ENCODE results near the gene CACNG4. TPM values are rescaled to one million over a fixed set of nuclear protein-coding genes. Genes with fewer than 3 reads are reported as not detected.
A peak's percentile ranks its signal among the peaks of the same experiment; 100 is the strongest.

Gene CACNG4
- total and polyA plus RNA-seq, 2 experiments from 2014 or later = 1.6 to 4.1 TPM

GRCh38 chr17:66952681-66953629 is 11.6 kb upstream of the CACNG4 start:
- Mint-ChIP-seq H3K4me3 (no peak overlapping the region; the same call in 2 of the 3 replicates), H3K36me3 (ENCODE audit: low read depth) (peaks cover 8% of the 10 kb centered on the region; the same call in 2 of the 3 replicates), H3K27ac (0 out of 2 replicates have a peak overlapping the region, but pooled peaks have one; percentile 77), H3K4me1 (peaks cover 29% of the 10 kb centered on the region), H3K9me3 (peaks cover 20% of the 10 kb centered on the region), H3K27me3 (ENCODE audit: insufficient read depth, low read depth, poor library complexity) (peaks cover 4% of the 10 kb centered on the region)
- no peak for DNase-seq (ENCODE audit: low spot score)
- Histone ChIP-seq H3K79me2 (replicated peaks; ENCODE audit: insufficient read depth) (no peaks in the 10 kb centered on the region), H2AFZ (peak overlapping the region; percentile 1; the same call in 1 of the 2 replicates), H3K27me3 (ENCODE audit: insufficient read depth) (no peaks in the 10 kb centered on the region), H3K36me3 (ENCODE audit: insufficient read depth) (no peaks in the 10 kb centered on the region), H3F3A (replicated peaks; ENCODE audit: low read depth) (no peaks in the 10 kb centered on the region), H3K9me2 (ENCODE audit: insufficient read depth) (0 out of 2 replicates have a peak, but pooled peaks cover 10% of the 10 kb centered on the region), H4K20me1 (replicated peaks; ENCODE audit: insufficient read depth) (no peaks in the 10 kb centered on the region), H3K4me1 (ENCODE audit: insufficient read depth) (peaks cover 18% of the 10 kb centered on the region), H3K27ac (ENCODE audit: low read depth) (no peak overlapping the region), H3K4me3 (no peak overlapping the region), H3K4me2 (no peak overlapping the region)
- peak; percentile 52 for ATAC-seq
- TF ChIP-seq EZH2phosphoT487 (IDR thresholded peaks at IDR 0.05; ENCODE audit: unreplicated experiment) (no peak), STAT1 (IDR thresholded peaks at IDR 0.05; ENCODE audit: unreplicated experiment) (no peak), NANOG (IDR thresholded peaks at IDR 0.05; ENCODE audit: borderline replicate concordance) (no peak), CTCF (conservative IDR thresholded peaks at IDR 0.05; ENCODE audit: low read depth in 2 of 2) (0 out of 4 replicates have a peak, but pooled peaks of 1 of the 2 experiments have one; percentile 12), EZH2 (IDR thresholded peaks at IDR 0.05; ENCODE audit: low read depth, unreplicated experiment) (no peak), REST (IDR thresholded peaks at IDR 0.05; ENCODE audit: unreplicated experiment) (no peak)
- TF ChIP-seq, protein P1, sequence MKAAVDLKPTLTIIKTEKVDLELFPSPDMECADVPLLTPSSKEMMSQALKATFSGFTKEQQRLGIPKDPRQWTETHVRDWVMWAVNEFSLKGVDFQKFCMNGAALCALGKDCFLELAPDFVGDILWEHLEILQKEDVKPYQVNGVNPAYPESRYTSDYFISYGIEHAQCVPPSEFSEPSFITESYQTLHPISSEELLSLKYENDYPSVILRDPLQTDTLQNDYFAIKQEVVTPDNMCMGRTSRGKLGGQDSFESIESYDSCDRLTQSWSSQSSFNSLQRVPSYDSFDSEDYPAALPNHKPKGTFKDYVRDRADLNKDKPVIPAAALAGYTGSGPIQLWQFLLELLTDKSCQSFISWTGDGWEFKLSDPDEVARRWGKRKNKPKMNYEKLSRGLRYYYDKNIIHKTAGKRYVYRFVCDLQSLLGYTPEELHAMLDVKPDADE (IDR thresholded peaks at IDR 0.05) = no peak
- TF ChIP-seq, protein P2, sequence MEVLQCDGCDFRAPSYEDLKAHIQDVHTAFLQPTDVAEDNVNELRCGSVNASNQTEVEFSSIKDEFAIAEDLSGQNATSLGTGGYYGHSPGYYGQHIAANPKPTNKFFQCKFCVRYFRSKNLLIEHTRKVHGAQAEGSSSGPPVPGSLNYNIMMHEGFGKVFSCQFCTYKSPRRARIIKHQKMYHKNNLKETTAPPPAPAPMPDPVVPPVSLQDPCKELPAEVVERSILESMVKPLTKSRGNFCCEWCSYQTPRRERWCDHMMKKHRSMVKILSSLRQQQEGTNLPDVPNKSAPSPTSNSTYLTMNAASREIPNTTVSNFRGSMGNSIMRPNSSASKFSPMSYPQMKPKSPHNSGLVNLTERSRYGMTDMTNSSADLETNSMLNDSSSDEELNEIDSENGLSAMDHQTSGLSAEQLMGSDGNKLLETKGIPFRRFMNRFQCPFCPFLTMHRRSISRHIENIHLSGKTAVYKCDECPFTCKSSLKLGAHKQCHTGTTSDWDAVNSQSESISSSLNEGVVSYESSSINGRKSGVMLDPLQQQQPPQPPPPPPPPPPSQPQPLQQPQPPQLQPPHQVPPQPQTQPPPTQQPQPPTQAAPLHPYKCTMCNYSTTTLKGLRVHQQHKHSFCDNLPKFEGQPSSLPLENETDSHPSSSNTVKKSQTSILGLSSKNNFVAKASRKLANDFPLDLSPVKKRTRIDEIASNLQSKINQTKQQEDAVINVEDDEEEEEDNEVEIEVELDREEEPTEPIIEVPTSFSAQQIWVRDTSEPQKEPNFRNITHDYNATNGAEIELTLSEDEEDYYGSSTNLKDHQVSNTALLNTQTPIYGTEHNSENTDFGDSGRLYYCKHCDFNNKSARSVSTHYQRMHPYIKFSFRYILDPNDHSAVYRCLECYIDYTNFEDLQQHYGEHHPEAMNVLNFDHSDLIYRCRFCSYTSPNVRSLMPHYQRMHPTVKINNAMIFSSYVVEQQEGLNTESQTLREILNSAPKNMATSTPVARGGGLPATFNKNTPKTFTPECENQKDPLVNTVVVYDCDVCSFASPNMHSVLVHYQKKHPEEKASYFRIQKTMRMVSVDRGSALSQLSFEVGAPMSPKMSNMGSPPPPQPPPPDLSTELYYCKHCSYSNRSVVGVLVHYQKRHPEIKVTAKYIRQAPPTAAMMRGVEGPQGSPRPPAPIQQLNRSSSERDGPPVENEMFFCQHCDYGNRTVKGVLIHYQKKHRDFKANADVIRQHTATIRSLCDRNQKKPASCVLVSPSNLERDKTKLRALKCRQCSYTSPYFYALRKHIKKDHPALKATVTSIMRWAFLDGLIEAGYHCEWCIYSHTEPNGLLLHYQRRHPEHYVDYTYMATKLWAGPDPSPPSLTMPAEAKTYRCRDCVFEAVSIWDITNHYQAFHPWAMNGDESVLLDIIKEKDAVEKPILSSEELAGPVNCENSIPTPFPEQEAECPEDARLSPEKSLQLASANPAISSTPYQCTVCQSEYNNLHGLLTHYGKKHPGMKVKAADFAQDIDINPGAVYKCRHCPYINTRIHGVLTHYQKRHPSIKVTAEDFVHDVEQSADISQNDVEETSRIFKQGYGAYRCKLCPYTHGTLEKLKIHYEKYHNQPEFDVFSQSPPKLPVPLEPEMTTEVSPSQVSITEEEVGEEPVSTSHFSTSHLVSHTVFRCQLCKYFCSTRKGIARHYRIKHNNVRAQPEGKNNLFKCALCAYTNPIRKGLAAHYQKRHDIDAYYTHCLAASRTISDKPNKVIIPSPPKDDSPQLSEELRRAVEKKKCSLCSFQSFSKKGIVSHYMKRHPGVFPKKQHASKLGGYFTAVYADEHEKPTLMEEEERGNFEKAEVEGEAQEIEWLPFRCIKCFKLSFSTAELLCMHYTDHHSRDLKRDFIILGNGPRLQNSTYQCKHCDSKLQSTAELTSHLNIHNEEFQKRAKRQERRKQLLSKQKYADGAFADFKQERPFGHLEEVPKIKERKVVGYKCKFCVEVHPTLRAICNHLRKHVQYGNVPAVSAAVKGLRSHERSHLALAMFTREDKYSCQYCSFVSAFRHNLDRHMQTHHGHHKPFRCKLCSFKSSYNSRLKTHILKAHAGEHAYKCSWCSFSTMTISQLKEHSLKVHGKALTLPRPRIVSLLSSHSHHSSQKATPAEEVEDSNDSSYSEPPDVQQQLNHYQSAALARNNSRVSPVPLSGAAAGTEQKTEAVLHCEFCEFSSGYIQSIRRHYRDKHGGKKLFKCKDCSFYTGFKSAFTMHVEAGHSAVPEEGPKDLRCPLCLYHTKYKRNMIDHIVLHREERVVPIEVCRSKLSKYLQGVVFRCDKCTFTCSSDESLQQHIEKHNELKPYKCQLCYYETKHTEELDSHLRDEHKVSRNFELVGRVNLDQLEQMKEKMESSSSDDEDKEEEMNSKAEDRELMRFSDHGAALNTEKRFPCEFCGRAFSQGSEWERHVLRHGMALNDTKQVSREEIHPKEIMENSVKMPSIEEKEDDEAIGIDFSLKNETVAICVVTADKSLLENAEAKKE (CRISPR knock-in tag; IDR thresholded peaks at IDR 0.05) = no peak

Measured in GM23338 (cell line).